Chondrocyte (in vitro differentiated cells): ENCODE data around the gene APBB2. TPM values are rescaled to one million over a fixed set of nuclear protein-coding genes. Genes with fewer than 3 reads are reported as not detected.

ENCODE experiments used
- DNase-seq: peaks from one replicate; pipeline ENCODE4 v3.0.0; 2021; ENCODE audit warnings: mixed read lengths, low spot score
- H3K27ac Mint-ChIP-seq: one replicate; pipeline ENCODE4 v1.8.0; 2021; ENCODE audit warnings: mild to moderate bottlenecking, moderate library complexity, mixed read lengths; ENCODE audit not compliant: unreplicated experiment
- H3K27me3 Mint-ChIP-seq: 2 replicates; pipeline ENCODE4 v1.8.0; 2021; ENCODE audit warnings: low read depth, mixed read lengths
- H3K36me3 Mint-ChIP-seq: 2 replicates; pipeline ENCODE4 v1.8.0; 2021; ENCODE audit warnings: low read depth, mixed read lengths
- H3K4me1 Mint-ChIP-seq: 2 replicates; pipeline ENCODE4 v1.8.0; 2021; ENCODE audit warnings: low read depth, mild to moderate bottlenecking, mixed read lengths
- H3K4me3 Mint-ChIP-seq: one replicate; pipeline ENCODE4 v1.8.0; 2021; ENCODE audit warnings: mild to moderate bottlenecking, moderate library complexity, mixed read lengths; ENCODE audit not compliant: unreplicated experiment
- H3K9me3 Mint-ChIP-seq: 2 replicates; pipeline ENCODE4 v1.8.0; 2021; ENCODE audit warnings: low read depth, mixed read lengths
- CTCF ChIP-seq: fragments of 200-600 bp; sonication (generic); IDR thresholded peaks from 2 replicates; pipeline ENCODE4 v1.5.0; 2021; ENCODE audit warnings: antibody characterized with exemption, mild to moderate bottlenecking, moderate library complexity
- total RNA-seq: library from RNA; stranded (reverse); gene quantifications from 3 replicates; pipeline ENCODE4 v1.2.1, GENCODE V29; 2021

Gene APBB2
- total RNA-seq, 1 donor from 2014 or later = 119 TPM

- H3K36me3 Mint-ChIP-seq = peaks cover 9% of the 10 kb centered on the region
- H3K4me3 Mint-ChIP-seq = no peak overlapping the region
- no peaks in the 10 kb centered on the region for H3K27me3 Mint-ChIP-seq
- H3K9me3 Mint-ChIP-seq = peaks cover 13% of the 10 kb centered on the region
- TF ChIP-seq CTCF = no peak
- H3K27ac Mint-ChIP-seq = no peak overlapping the region
- peaks cover 18% of the 10 kb centered on the region for H3K4me1 Mint-ChIP-seq
- DNase-seq = no peak
These were observed 169.6 kb downstream of the APBB2 start for GRCh38 chr4:41044791-41045190.

GRCh38 chr4:41044165-41044564, 170.2 kb downstream of the APBB2 start:
- H3K27ac Mint-ChIP-seq = no peak overlapping the region

GRCh38 chr4:41043465-41043864, 170.9 kb downstream of the APBB2 start:
- peaks cover 18% of the 10 kb centered on the region for H3K4me1 Mint-ChIP-seq
- H3K4me3 Mint-ChIP-seq = no peak overlapping the region
- H3K36me3 Mint-ChIP-seq = peaks cover 8% of the 10 kb centered on the region
- no peak overlapping the region for H3K27ac Mint-ChIP-seq
- DNase-seq = no peak
- H3K9me3 Mint-ChIP-seq = peaks cover 13% of the 10 kb centered on the region
- H3K27me3 Mint-ChIP-seq = no peaks in the 10 kb centered on the region
- no peak for TF ChIP-seq CTCF

More at GRCh38 chr4:41044165-41044564, 170.2 kb downstream of the APBB2 start:
- no peak overlapping the region for H3K4me3 Mint-ChIP-seq
- H3K4me1 Mint-ChIP-seq = peaks cover 18% of the 10 kb centered on the region
- H3K9me3 Mint-ChIP-seq = peaks cover 13% of the 10 kb centered on the region
- DNase-seq = no peak
- H3K27me3 Mint-ChIP-seq = no peaks in the 10 kb centered on the region
- peak; percentile 46 for TF ChIP-seq CTCF
- H3K36me3 Mint-ChIP-seq = peaks cover 9% of the 10 kb centered on the region

- no peaks in the 10 kb centered on the region for H3K27me3 Mint-ChIP-seq
- no peak for DNase-seq
- H3K36me3 Mint-ChIP-seq = peaks cover 8% of the 10 kb centered on the region
- no peak overlapping the region for H3K27ac Mint-ChIP-seq
- no peak for TF ChIP-seq CTCF
- peaks cover 13% of the 10 kb centered on the region for H3K9me3 Mint-ChIP-seq
- no peak overlapping the region for H3K4me3 Mint-ChIP-seq
- H3K4me1 Mint-ChIP-seq = peaks cover 19% of the 10 kb centered on the region
These were observed 172.8 kb downstream of the APBB2 start for GRCh38 chr4:41041551-41041950.

GRCh38 chr4:41039317-41039716, 175.0 kb downstream of the APBB2 start:
- no peak for DNase-seq
- H3K27ac Mint-ChIP-seq = no peak overlapping the region
- peaks cover 18% of the 10 kb centered on the region for H3K4me1 Mint-ChIP-seq

More at GRCh38 chr4:41039317-41039716, 175.0 kb downstream of the APBB2 start:
- Mint-ChIP-seq H3K4me3 (no peak overlapping the region), H3K36me3 (peaks cover 1% of the 10 kb centered on the region), H3K27me3 (no peaks in the 10 kb centered on the region), H3K9me3 (peaks cover 6% of the 10 kb centered on the region)
- no peak for TF ChIP-seq CTCF
